HCT116 (cell line): ENCODE measurements around the gene MAP7.

Source experiments
- ATF3 ChIP-seq: IDR thresholded peaks from 2 replicates; pipeline ENCODE4 v1.6.1; 2012
- CTCF ChIP-seq, 3 experiments: fragments of 200-600 bp in 1 of 3; sonication (generic) in 1 of 3; IDR thresholded peaks in 2 of 3; conservative IDR thresholded peaks in 1 of 3; 2 replicates each; pipeline ENCODE4 v1.5.1; 2012 to 2017; ENCODE audit warnings: low read depth in 2 of 3, low read length in 2 of 3, antibody characterized with exemption in 1 of 3, borderline replicate concordance in 1 of 3, control low read depth in 1 of 3, mild to moderate bottlenecking in 1 of 3, mixed read lengths in 1 of 3, mixed run types in 1 of 3, moderate library complexity in 1 of 3; ENCODE audit not compliant: insufficient read depth in 1 of 3
- EZH2phosphoT487 ChIP-seq: fragments of 200-600 bp; IDR thresholded peaks from 2 replicates; pipeline ENCODE4 v1.6.1; 2018; ENCODE audit warnings: antibody characterized with exemption, borderline replicate concordance
- POLR2A ChIP-seq: IDR thresholded peaks from 2 replicates; pipeline ENCODE4 v1.7.0; 2011; ENCODE audit warnings: borderline replicate concordance; ENCODE audit not compliant: insufficient read depth, insufficient read length; ENCODE audit errors: extremely low read depth
- POLR2AphosphoS5 ChIP-seq: IDR thresholded peaks from 2 replicates; pipeline ENCODE4 v1.6.1; 2011; ENCODE audit warnings: mild to moderate bottlenecking, low read depth, low read length, moderate library complexity
- RAD21 ChIP-seq: IDR thresholded peaks from 2 replicates; pipeline ENCODE4 v1.6.1; 2012; ENCODE audit warnings: low read depth, mild to moderate bottlenecking
- SP1 ChIP-seq: IDR thresholded peaks from 2 replicates; pipeline ENCODE4 v1.6.1; 2012; ENCODE audit warnings: low read depth
- SRF ChIP-seq: IDR thresholded peaks from 2 replicates; pipeline ENCODE4 v1.6.1; 2012; ENCODE audit warnings: low read depth
- TCF7L2 ChIP-seq: IDR thresholded peaks from 2 replicates; pipeline ENCODE4 v1.7.0; 2011; ENCODE audit warnings: borderline replicate concordance, inconsistent platforms; ENCODE audit not compliant: insufficient read depth, insufficient read length; ENCODE audit errors: extremely low read depth
- TF ChIP-seq, protein P1 (sequence below): IDR thresholded peaks from 2 replicates; pipeline ENCODE4 v1.6.1; 2012; ENCODE audit warnings: low read depth

- TF ChIP-seq TCF7L2 (no peak), POLR2AphosphoS5 (no peak), CTCF (IDR thresholded peaks at IDR 0.05 in 2 of 3, conservative IDR thresholded peaks at IDR 0.05 in 1 of 3; ENCODE audit: borderline replicate concordance in 1 of 3, insufficient read depth in 1 of 3, low read depth in 2 of 3, low read length in 2 of 3) (no peak), SRF (no peak), SP1 (no peak), POLR2A (no peak), RAD21 (no peak), ATF3 (no peak), EZH2phosphoT487 (no peak)
- TF ChIP-seq, protein P1, sequence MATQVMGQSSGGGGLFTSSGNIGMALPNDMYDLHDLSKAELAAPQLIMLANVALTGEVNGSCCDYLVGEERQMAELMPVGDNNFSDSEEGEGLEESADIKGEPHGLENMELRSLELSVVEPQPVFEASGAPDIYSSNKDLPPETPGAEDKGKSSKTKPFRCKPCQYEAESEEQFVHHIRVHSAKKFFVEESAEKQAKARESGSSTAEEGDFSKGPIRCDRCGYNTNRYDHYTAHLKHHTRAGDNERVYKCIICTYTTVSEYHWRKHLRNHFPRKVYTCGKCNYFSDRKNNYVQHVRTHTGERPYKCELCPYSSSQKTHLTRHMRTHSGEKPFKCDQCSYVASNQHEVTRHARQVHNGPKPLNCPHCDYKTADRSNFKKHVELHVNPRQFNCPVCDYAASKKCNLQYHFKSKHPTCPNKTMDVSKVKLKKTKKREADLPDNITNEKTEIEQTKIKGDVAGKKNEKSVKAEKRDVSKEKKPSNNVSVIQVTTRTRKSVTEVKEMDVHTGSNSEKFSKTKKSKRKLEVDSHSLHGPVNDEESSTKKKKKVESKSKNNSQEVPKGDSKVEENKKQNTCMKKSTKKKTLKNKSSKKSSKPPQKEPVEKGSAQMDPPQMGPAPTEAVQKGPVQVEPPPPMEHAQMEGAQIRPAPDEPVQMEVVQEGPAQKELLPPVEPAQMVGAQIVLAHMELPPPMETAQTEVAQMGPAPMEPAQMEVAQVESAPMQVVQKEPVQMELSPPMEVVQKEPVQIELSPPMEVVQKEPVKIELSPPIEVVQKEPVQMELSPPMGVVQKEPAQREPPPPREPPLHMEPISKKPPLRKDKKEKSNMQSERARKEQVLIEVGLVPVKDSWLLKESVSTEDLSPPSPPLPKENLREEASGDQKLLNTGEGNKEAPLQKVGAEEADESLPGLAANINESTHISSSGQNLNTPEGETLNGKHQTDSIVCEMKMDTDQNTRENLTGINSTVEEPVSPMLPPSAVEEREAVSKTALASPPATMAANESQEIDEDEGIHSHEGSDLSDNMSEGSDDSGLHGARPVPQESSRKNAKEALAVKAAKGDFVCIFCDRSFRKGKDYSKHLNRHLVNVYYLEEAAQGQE = no peak
These were observed 151.8 kb downstream of the MAP7 start for GRCh38 chr6:136398453-136398852.
